K562 (cell line): ENCODE data around the gene AASDH.

Experiments
- POLR2A ChIP-seq: fragments of 450-650 bp; conservative IDR thresholded peaks from 2 replicates; pipeline ENCODE4 v1.6.1; 2016
- RFX5 ChIP-seq: IDR thresholded peaks from 2 replicates; pipeline ENCODE4 v1.6.1; 2011; ENCODE audit warnings: low read depth, mild to moderate bottlenecking, improper control_type of control experiment, low read length
- SMAD4 ChIP-seq: fragments of 250-450 bp; sonication (Bioruptor Pico); conservative IDR thresholded peaks from 2 replicates; pipeline ENCODE4 v1.8.0; 2021; ENCODE audit warnings: inconsistent platforms, mild to moderate bottlenecking, moderate library complexity
- ZFP1 ChIP-seq: fragments of 450-650 bp; formaldehyde crosslinking; IDR thresholded peaks from 2 replicates; pipeline ENCODE4 v1.4.0; 2020; ENCODE audit warnings: mild to moderate bottlenecking, mixed read lengths
- ZNF717 ChIP-seq: fragments of 250-450 bp; sonication (Bioruptor Pico); IDR thresholded peaks from 2 replicates; pipeline ENCODE4 v1.5.0; 2021
- TF ChIP-seq, protein P1 (sequence below), 3 experiments: IDR thresholded peaks in 2 of 3; conservative IDR thresholded peaks in 1 of 3; 2 replicates each; pipeline ENCODE4 v1.5.1; 2011 to 2012; ENCODE audit warnings: low read length in 3 of 3, mild to moderate bottlenecking in 3 of 3, control low read depth in 2 of 3, improper control_type of control experiment in 1 of 3, inconsistent platforms in 1 of 3, low read depth in 1 of 3, mixed read lengths in 1 of 3, moderate library complexity in 1 of 3; ENCODE audit not compliant: insufficient read depth in 2 of 3

DNA sequence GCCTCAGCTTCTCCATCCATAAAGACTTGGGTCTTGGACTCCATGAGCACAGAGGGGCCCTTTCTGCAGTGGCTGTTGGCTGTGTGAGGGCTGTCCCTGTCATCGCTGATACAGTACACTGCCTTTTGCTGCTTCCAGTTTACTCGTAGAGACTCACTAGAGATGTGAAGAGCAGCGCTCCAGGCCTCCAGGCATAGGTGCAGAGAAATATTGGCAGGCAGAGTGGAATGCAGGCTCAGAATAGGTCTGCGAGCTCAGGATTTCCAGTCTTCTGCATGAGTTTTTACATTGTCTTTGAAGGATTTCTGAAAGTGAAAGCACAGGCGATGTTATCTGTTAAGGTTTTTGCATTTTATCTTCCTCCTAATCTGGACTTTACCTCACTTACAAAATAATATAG lies 97.4 kb downstream of the AASDH start:
- TF ChIP-seq ZNF717 (CRISPR knock-in tag): no peak
- TF ChIP-seq RFX5: no peak
- TF ChIP-seq ZFP1 (CRISPR knock-in tag): no peak
- TF ChIP-seq POLR2A: no peak
- TF ChIP-seq SMAD4 (CRISPR knock-in tag): no peak
- TF ChIP-seq, protein P1, sequence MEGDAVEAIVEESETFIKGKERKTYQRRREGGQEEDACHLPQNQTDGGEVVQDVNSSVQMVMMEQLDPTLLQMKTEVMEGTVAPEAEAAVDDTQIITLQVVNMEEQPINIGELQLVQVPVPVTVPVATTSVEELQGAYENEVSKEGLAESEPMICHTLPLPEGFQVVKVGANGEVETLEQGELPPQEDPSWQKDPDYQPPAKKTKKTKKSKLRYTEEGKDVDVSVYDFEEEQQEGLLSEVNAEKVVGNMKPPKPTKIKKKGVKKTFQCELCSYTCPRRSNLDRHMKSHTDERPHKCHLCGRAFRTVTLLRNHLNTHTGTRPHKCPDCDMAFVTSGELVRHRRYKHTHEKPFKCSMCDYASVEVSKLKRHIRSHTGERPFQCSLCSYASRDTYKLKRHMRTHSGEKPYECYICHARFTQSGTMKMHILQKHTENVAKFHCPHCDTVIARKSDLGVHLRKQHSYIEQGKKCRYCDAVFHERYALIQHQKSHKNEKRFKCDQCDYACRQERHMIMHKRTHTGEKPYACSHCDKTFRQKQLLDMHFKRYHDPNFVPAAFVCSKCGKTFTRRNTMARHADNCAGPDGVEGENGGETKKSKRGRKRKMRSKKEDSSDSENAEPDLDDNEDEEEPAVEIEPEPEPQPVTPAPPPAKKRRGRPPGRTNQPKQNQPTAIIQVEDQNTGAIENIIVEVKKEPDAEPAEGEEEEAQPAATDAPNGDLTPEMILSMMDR (IDR thresholded peaks at IDR 0.05 in 2 of 3, conservative IDR thresholded peaks at IDR 0.05 in 1 of 3; ENCODE audit: insufficient read depth in 2 of 3, low read depth in 1 of 3, low read length in 3 of 3): no peak
